WTC11 (cell line): ENCODE results near the gene QDPR. TPM values are rescaled to one million over a fixed set of nuclear protein-coding genes. Genes with fewer than 3 reads are reported as not detected.

Source experiments
- ATAC-seq: fragments of 200-7000 bp; cut with Tn5 transposase; 2 replicates; pipeline ENCODE4 v1.10.0; 2021; ENCODE audit warnings: mild to moderate bottlenecking, moderate library complexity
- CTCF ChIA-PET: fragments of 300-600 bp; sonication (Branson Sonifier 250); formaldehyde crosslinking; loops from one replicate; lab custom pipeline; 2021; ENCODE audit warnings: antibody characterized with exemption; lab: Charles Lee
- POLR2A ChIA-PET: fragments of 350-600 bp; sonication (Branson Sonifier 250); formaldehyde crosslinking; loops from one replicate; lab custom pipeline; 2021; ENCODE audit warnings: antibody characterized with exemption; lab: Charles Lee
- DNase-seq: peaks from one replicate; pipeline ENCODE4 v3.0.0; 2021; ENCODE audit warnings: low spot score
- H3K27ac Mint-ChIP-seq: 2 replicates; pipeline ENCODE4 v1.8.0; 2021; ENCODE audit warnings: mixed read lengths
- H3K27me3 Mint-ChIP-seq: 2 replicates; pipeline ENCODE4 v1.8.0; 2021; ENCODE audit warnings: low read depth, mild to moderate bottlenecking, moderate library complexity, mixed read lengths
- H3K36me3 Mint-ChIP-seq: 2 replicates; pipeline ENCODE4 v1.8.0; 2021; ENCODE audit warnings: mixed read lengths
- H3K4me1 Mint-ChIP-seq: 2 replicates; pipeline ENCODE4 v1.8.0; 2022; ENCODE audit warnings: mixed read lengths
- H3K4me3 Mint-ChIP-seq: 2 replicates; pipeline ENCODE4 v1.8.0; 2021; ENCODE audit warnings: mild to moderate bottlenecking, moderate library complexity, mixed read lengths
- H3K9me3 Mint-ChIP-seq: 2 replicates; pipeline ENCODE4 v1.8.0; 2021; ENCODE audit warnings: mixed read lengths
- ATF3 ChIP-seq: sonication (generic); formaldehyde crosslinking; conservative IDR thresholded peaks from 2 replicates; pipeline ENCODE4 v1.8.1; 2022; ENCODE audit warnings: mild to moderate bottlenecking, missing genetic modification reagents
- CDX4 ChIP-seq: fragments of 250-450 bp; sonication (Bioruptor Pico); IDR thresholded peaks from 2 replicates; pipeline ENCODE4 v1.9.0; 2021; ENCODE audit warnings: moderate library complexity, mild to moderate bottlenecking, inconsistent platforms, borderline replicate concordance
- CREB1 ChIP-seq: sonication (generic); formaldehyde crosslinking; IDR thresholded peaks from 2 replicates; pipeline ENCODE4 v1.8.0; 2023; ENCODE audit warnings: mild to moderate bottlenecking, missing genetic modification reagents
- CTCF ChIP-seq: fragments of 200-600 bp; IDR thresholded peaks from 2 replicates; pipeline ENCODE4 v1.8.0; 2022; ENCODE audit warnings: antibody characterized with exemption
- E2F4 ChIP-seq: sonication (generic); formaldehyde crosslinking; IDR thresholded peaks from 2 replicates; pipeline ENCODE4 v1.8.1; 2022; ENCODE audit warnings: low read depth, mild to moderate bottlenecking, moderate library complexity, missing genetic modification reagents, borderline replicate concordance
- ERG ChIP-seq: fragments of 250-450 bp; sonication (Bioruptor Pico); IDR thresholded peaks from 2 replicates; pipeline ENCODE4 v1.8.0; 2021; ENCODE audit warnings: mild to moderate bottlenecking
- HMGXB4 ChIP-seq: sonication (generic); formaldehyde crosslinking; IDR thresholded peaks from 2 replicates; pipeline ENCODE4 v1.8.1; 2023; ENCODE audit warnings: mild to moderate bottlenecking, moderate library complexity, missing genetic modification reagents
- IRF1 ChIP-seq: sonication (generic); formaldehyde crosslinking; IDR thresholded peaks from 2 replicates; pipeline ENCODE4 v1.8.0; 2023; ENCODE audit warnings: missing genetic modification reagents
- MLX ChIP-seq: sonication (generic); formaldehyde crosslinking; IDR thresholded peaks from 2 replicates; pipeline ENCODE4 v1.8.1; 2023; ENCODE audit warnings: mild to moderate bottlenecking, missing genetic modification reagents, moderate library complexity
- MYBL2 ChIP-seq: sonication (generic); formaldehyde crosslinking; IDR thresholded peaks from 2 replicates; pipeline ENCODE4 v1.8.1; 2023; ENCODE audit warnings: mild to moderate bottlenecking, moderate library complexity, missing genetic modification reagents
- PRDM15 ChIP-seq: sonication (generic); formaldehyde crosslinking; IDR thresholded peaks from 2 replicates; pipeline ENCODE4 v1.8.0; 2022; ENCODE audit warnings: missing genetic modification reagents
- PREB ChIP-seq: sonication (generic); formaldehyde crosslinking; IDR thresholded peaks from 2 replicates; pipeline ENCODE4 v1.8.1; 2022; ENCODE audit warnings: mild to moderate bottlenecking, missing genetic modification reagents, moderate library complexity, borderline replicate concordance
- PRRX2 ChIP-seq: fragments of 250-450 bp; sonication (Bioruptor Pico); IDR thresholded peaks from 2 replicates; pipeline ENCODE4 v1.8.0; 2021; ENCODE audit warnings: mild to moderate bottlenecking
- SP1 ChIP-seq: sonication (generic); formaldehyde crosslinking; conservative IDR thresholded peaks from 2 replicates; pipeline ENCODE4 v1.8.1; 2022; ENCODE audit warnings: missing genetic modification reagents
- STAT6 ChIP-seq: sonication (generic); formaldehyde crosslinking; conservative IDR thresholded peaks from 2 replicates; pipeline ENCODE4 v1.8.1; 2023; ENCODE audit warnings: mild to moderate bottlenecking, low read depth, missing genetic modification reagents, moderate library complexity
- TCF7 ChIP-seq: sonication (generic); formaldehyde crosslinking; IDR thresholded peaks from 2 replicates; pipeline ENCODE4 v1.8.0; 2022; ENCODE audit warnings: mild to moderate bottlenecking, low read depth, missing genetic modification reagents, moderate library complexity
- TEAD4 ChIP-seq: sonication (generic); formaldehyde crosslinking; IDR thresholded peaks from 2 replicates; pipeline ENCODE4 v1.8.0; 2022; ENCODE audit warnings: mild to moderate bottlenecking, missing genetic modification reagents
- USF2 ChIP-seq: sonication (generic); formaldehyde crosslinking; IDR thresholded peaks from 2 replicates; pipeline ENCODE4 v1.8.1; 2023; ENCODE audit warnings: mild to moderate bottlenecking, missing genetic modification reagents, moderate library complexity
- ZBTB21 ChIP-seq: sonication (generic); formaldehyde crosslinking; IDR thresholded peaks from 2 replicates; pipeline ENCODE4 v1.8.1; 2023; ENCODE audit warnings: mild to moderate bottlenecking, missing genetic modification reagents, borderline replicate concordance
- ZNF232 ChIP-seq: sonication (generic); formaldehyde crosslinking; IDR thresholded peaks from 2 replicates; pipeline ENCODE4 v1.8.0; 2022; ENCODE audit warnings: mild to moderate bottlenecking, missing genetic modification reagents
- total RNA-seq: library from RNA; stranded (reverse); gene quantifications from 3 replicates; pipeline ENCODE4 v1.2.3, GENCODE V29; 2021

The QDPR gene
- total RNA-seq, 1 experiment from 2014 or later: 33.6 TPM

GRCh38 chr4:17544831-17545234 is 32.9 kb upstream of the QDPR start:
- H3K4me1 Mint-ChIP-seq: peaks cover 8% of the 10 kb centered on the region
- peaks cover 3% of the 10 kb centered on the region; the same call in 1 of the 2 replicates for H3K27me3 Mint-ChIP-seq
- ChIA-PET POLR2A (interaction anchor here (1.0 kb wide), 1 partner anchor 32 kb away, joined by 3 read pairs; no protein-coding TSS in a partner anchor), CTCF (no interaction called here)
- no peak overlapping the region for H3K4me3 Mint-ChIP-seq
- no peaks in the 10 kb centered on the region for H3K9me3 Mint-ChIP-seq
- H3K36me3 Mint-ChIP-seq: no peaks in the 10 kb centered on the region
- no peak overlapping the region for H3K27ac Mint-ChIP-seq
- ATAC-seq: no peak
- no peak for TF ChIP-seq ERG (CRISPR knock-in tag)
- no peak for TF ChIP-seq ZNF232 (CRISPR knock-in tag)
- TF ChIP-seq PREB (CRISPR knock-in tag): no peak
- TF ChIP-seq TCF7: no peak
- TF ChIP-seq ZBTB21 (CRISPR knock-in tag): no peak
- no peak for TF ChIP-seq MLX (CRISPR knock-in tag)
- TF ChIP-seq CREB1 (CRISPR knock-in tag): no peak
- TF ChIP-seq STAT6 (CRISPR knock-in tag): no peak
- TF ChIP-seq PRRX2: no peak
- no peak for TF ChIP-seq IRF1 (CRISPR knock-in tag)
- no peak for TF ChIP-seq TEAD4 (CRISPR knock-in tag)
- TF ChIP-seq USF2: no peak
- no peak for TF ChIP-seq SP1 (CRISPR knock-in tag)
- no peak for TF ChIP-seq CDX4 (CRISPR knock-in tag)
- no peak for TF ChIP-seq CTCF
- TF ChIP-seq E2F4 (CRISPR knock-in tag): no peak
- no peak for TF ChIP-seq ATF3 (CRISPR knock-in tag)
- TF ChIP-seq HMGXB4 (CRISPR knock-in tag): no peak
- no peak for TF ChIP-seq PRDM15 (CRISPR knock-in tag)
- no peak for TF ChIP-seq MYBL2 (CRISPR knock-in tag)
- TF ChIP-seq, all 79 proteins: peak for 0
- DNase-seq: no peak
